Stimulated activated CD8-positive, alpha-beta memory T cell treated with anti-CD3 and anti-CD28 coated beads, Interleukin-4, amount 100 ng/mL, for 48 hours (primary cell): ENCODE measurements around the gene CRYGC.

Source experiments
- DNase-seq: peaks from one replicate; pipeline ENCODE4 v3.0.0-alpha.2; 2020

The CRYGC gene

DNA sequence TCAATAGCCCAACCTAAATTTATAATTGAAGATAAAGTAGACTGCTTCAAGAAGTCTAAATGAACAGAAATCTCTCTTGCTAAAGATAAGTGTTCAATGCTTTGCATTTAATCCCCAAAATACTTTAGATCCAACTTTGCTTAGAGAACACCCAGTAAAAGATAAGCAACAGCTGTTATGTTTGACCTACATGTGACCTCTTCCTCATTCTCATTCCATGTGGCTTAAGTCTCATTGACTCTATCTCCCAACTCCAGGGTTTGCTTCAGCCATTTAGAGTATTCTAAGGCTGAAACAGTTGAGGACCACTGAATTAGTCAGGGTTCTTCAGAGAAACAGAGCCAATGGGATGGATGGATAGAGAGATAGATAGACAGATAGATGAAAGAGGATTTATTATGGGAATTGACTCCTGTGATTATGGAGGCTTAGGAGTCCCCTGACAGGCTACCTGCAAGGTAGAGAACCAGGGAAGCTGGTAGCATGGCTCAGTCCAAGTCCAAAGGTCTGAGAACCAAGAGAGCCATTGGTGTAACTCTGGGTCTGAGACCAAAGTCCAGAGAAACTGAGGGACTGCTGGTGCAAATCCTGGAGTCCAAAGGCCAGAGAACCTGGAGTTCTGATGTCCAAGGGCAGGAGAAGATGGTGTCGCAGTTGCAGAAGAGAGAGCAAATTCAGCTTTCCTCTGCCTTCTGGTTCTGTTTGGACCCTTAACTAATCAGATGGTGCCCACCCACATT is 37.4 kb downstream of the CRYGC start:
- no peak for DNase-seq

DNA sequence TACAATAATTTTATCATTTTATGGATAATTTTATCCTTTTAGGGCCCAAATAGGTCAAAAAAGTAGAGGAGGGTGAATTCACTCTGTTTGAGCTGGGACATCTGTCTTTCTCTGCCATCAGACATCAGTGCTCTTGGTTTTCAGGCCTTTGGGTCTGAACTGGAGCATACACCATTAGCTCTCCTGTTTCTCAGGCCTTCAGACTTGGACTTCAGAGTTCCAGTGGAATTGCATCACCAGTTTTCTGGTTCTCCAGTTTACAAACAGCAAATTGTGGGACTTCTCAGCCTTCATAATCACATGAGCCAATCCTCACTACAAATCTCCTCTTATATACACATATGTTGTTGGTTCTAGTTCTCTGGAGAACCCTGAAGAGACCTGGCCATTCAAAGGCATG is 39.2 kb downstream of the CRYGC start:
- DNase-seq, result no peak

DNA sequence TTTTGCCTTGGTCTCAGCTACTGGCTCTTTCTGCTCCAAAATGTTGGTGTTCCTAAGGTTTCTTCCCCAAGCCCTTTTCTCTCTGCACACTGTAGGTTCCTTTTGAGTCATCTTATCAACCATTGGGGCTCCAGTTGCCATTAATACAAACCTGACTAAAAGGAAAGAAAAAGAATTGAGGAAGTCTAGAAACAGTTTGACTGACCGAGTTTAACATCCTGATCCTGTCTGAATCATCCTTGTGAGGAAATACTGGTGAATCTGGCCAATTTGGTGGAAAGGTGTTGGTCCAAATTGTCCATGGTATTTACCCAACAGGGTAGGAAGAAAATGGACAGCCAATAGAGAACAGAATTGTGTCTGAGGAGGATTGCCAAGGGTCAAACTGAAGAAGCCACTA is 43.6 kb downstream of the CRYGC start:
- DNase-seq, result no peak

DNA sequence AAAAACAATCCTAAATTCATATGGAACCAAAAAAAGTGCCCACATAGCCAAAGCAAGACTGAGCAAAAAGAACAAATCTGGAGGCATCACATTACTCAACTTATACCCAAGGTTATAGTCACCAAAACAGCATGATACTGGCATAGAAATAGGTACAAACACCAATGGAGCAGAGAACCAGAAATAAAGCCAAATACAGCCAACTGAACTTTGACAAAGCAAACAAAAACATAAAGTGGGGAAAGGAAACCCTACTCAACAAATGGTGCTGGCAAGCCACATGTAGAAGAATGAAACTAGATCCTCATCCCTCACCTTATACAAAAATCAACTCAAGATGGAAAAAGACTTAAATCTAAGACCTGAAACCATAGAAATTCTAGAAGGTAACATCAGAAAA is 45.8 kb downstream of the CRYGC start:
- DNase-seq, result no peak
